ACC112 (cell line): Measurements from ENCODE around the gene DNAH8.
"Not testable (repeated sequence)": the region's sequence is repeated elsewhere in the genome, so short reads cannot be mapped to it uniquely, and the experiment has no call there.

Source experiments
- H2AFZ ChIP-seq: fragments of 200-600 bp; sonication (generic); one replicate; pipeline ENCODE4 v1.6.0; 2017; ENCODE audit warnings: antibody characterized with exemption, low read length; ENCODE audit not compliant: unreplicated experiment
- H3K27ac ChIP-seq: fragments of 200-600 bp; sonication (generic); 2 replicates; pipeline ENCODE4 v1.5.1; 2014; ENCODE audit warnings: low read depth, mild to moderate bottlenecking, antibody characterized with exemption, low read length, moderate library complexity
- H3K27me3 ChIP-seq: fragments of 200-600 bp; sonication (generic); 2 replicates; pipeline ENCODE4 v1.6.1; 2014; ENCODE audit warnings: mild to moderate bottlenecking, antibody characterized with exemption, low read length, moderate library complexity, mixed read lengths; ENCODE audit not compliant: insufficient read depth
- H3K36me3 ChIP-seq: fragments of 200-600 bp; sonication (generic); 2 replicates; pipeline ENCODE4 v1.6.1; 2016; ENCODE audit warnings: mild to moderate bottlenecking, antibody characterized with exemption, low read length, moderate library complexity, mixed read lengths; ENCODE audit not compliant: insufficient read depth
- H3K4me1 ChIP-seq: fragments of 200-600 bp; sonication (generic); one replicate; pipeline ENCODE4 v1.6.1; 2016; ENCODE audit warnings: low read length, mixed read lengths; ENCODE audit not compliant: insufficient read depth, unreplicated experiment, control insufficient read depth
- H3K4me3 ChIP-seq: fragments of 200-600 bp; sonication (generic); 2 replicates; pipeline ENCODE4 v1.5.1; 2014; ENCODE audit warnings: mild to moderate bottlenecking, low read depth, low read length
- H3K79me2 ChIP-seq: fragments of 200-600 bp; sonication (generic); one replicate; pipeline ENCODE4 v1.6.0; 2016; ENCODE audit warnings: low read length; ENCODE audit not compliant: control insufficient read depth, unreplicated experiment, insufficient read depth

DNAH8 gene

GRCh38 chr6:38684237-38684636 lies 30.9 kb upstream of the DNAH8 start:
- Histone ChIP-seq H3K27me3 (no peaks in the 10 kb centered on the region), H3K27ac (no peak overlapping the region), H2AFZ (no peak overlapping the region), H3K79me2 (peaks cover 34% of the 10 kb centered on the region), H3K4me1 (peaks cover 5% of the 10 kb centered on the region), H3K36me3 (peaks cover 25% of the 10 kb centered on the region), H3K4me3 (no peak overlapping the region)

GRCh38 chr6:38684904-38685303 lies 30.2 kb upstream of the DNAH8 start:
- H3K36me3 ChIP-seq = peaks cover 25% of the 10 kb centered on the region

GRCh38 chr6:38686270-38687042 lies 28.7 kb upstream of the DNAH8 start:
- Histone ChIP-seq H3K36me3 (peaks cover 23% of the 10 kb centered on the region), H3K4me3 (no peak overlapping the region), H3K79me2 (peaks cover 50% of the 10 kb centered on the region), H2AFZ (no peak overlapping the region), H3K4me1 (peaks cover 5% of the 10 kb centered on the region), H3K27ac (no peak overlapping the region), H3K27me3 (no peaks in the 10 kb centered on the region)

More at GRCh38 chr6:38684904-38685303, 30.2 kb upstream of the DNAH8 start:
- Histone ChIP-seq H3K4me3 (no peak overlapping the region), H3K27ac (no peak overlapping the region), H3K27me3 (no peaks in the 10 kb centered on the region), H2AFZ (no peak overlapping the region), H3K4me1 (peaks cover 5% of the 10 kb centered on the region), H3K79me2 (peaks cover 39% of the 10 kb centered on the region)

GRCh38 chr6:38687043-38687353 lies 28.1 kb upstream of the DNAH8 start:
- H3K27me3 ChIP-seq = no peaks in the 10 kb centered on the region
- H3K27ac ChIP-seq = no peak overlapping the region
- no peak overlapping the region for H3K4me3 ChIP-seq
- peaks cover 5% of the 10 kb centered on the region for H3K4me1 ChIP-seq
- no peak overlapping the region for H2AFZ ChIP-seq
- H3K79me2 ChIP-seq = peaks cover 56% of the 10 kb centered on the region
- peaks cover 18% of the 10 kb centered on the region for H3K36me3 ChIP-seq

- Histone ChIP-seq H3K27ac (no peak overlapping the region), H3K79me2 (peaks cover 61% of the 10 kb centered on the region), H3K4me3 (no peak overlapping the region), H3K36me3 (peaks cover 17% of the 10 kb centered on the region), H3K27me3 (no peaks in the 10 kb centered on the region), H3K4me1 (peaks cover 5% of the 10 kb centered on the region), H2AFZ (no peak overlapping the region)
Measured at GRCh38 chr6:38687549-38687948, 27.6 kb upstream of the DNAH8 start.

GRCh38 chr6:38688579-38689087 lies 26.5 kb upstream of the DNAH8 start:
- H3K36me3 ChIP-seq = peaks cover 10% of the 10 kb centered on the region
- peaks cover 70% of the 10 kb centered on the region for H3K79me2 ChIP-seq

GRCh38 chr6:38695227-38695900 lies 19.7 kb upstream of the DNAH8 start:
- H3K27me3 ChIP-seq = no peaks in the 10 kb centered on the region
- H2AFZ ChIP-seq = no peak overlapping the region
- no peak overlapping the region for H3K4me3 ChIP-seq
- H3K4me1 ChIP-seq = no peaks in the 10 kb centered on the region
- H3K36me3 ChIP-seq = peaks cover 7% of the 10 kb centered on the region
- no peak overlapping the region for H3K27ac ChIP-seq
- peaks cover 88% of the 10 kb centered on the region for H3K79me2 ChIP-seq

More at GRCh38 chr6:38688579-38689087, 26.5 kb upstream of the DNAH8 start:
- H2AFZ ChIP-seq = no peak overlapping the region
- H3K4me3 ChIP-seq = no peak overlapping the region
- no peak overlapping the region for H3K27ac ChIP-seq
- H3K4me1 ChIP-seq = peaks cover 5% of the 10 kb centered on the region
- H3K27me3 ChIP-seq = no peaks in the 10 kb centered on the region

- no peak overlapping the region for H3K27ac ChIP-seq
- H3K4me1 ChIP-seq = no peaks in the 10 kb centered on the region
- H3K4me3 ChIP-seq = no peak overlapping the region
- no peak overlapping the region for H2AFZ ChIP-seq
- H3K27me3 ChIP-seq = no peaks in the 10 kb centered on the region
- H3K36me3 ChIP-seq = peaks cover 13% of the 10 kb centered on the region
- peaks cover 89% of the 10 kb centered on the region for H3K79me2 ChIP-seq
Measured at GRCh38 chr6:38695933-38696332, 19.2 kb upstream of the DNAH8 start.

GRCh38 chr6:38696345-38696744 lies 18.8 kb upstream of the DNAH8 start:
- H3K27me3 ChIP-seq = no peaks in the 10 kb centered on the region
- no peaks in the 10 kb centered on the region for H3K4me1 ChIP-seq
- H3K36me3 ChIP-seq = peaks cover 17% of the 10 kb centered on the region
- no peak overlapping the region for H3K4me3 ChIP-seq
- peaks cover 91% of the 10 kb centered on the region for H3K79me2 ChIP-seq
- no peak overlapping the region for H3K27ac ChIP-seq
- H2AFZ ChIP-seq = no peak overlapping the region

- H2AFZ ChIP-seq = no peak overlapping the region
- no peak overlapping the region for H3K27ac ChIP-seq
- H3K27me3 ChIP-seq = no peaks in the 10 kb centered on the region
- H3K4me3 ChIP-seq = no peak overlapping the region
- peaks cover 20% of the 10 kb centered on the region for H3K36me3 ChIP-seq
- H3K4me1 ChIP-seq = no peaks in the 10 kb centered on the region
- H3K79me2 ChIP-seq = peaks cover 89% of the 10 kb centered on the region
Measured at GRCh38 chr6:38697846-38698245, 17.3 kb upstream of the DNAH8 start.

- peaks cover 20% of the 10 kb centered on the region for H3K36me3 ChIP-seq
- H3K27me3 ChIP-seq = not testable (repeated sequence)
Measured at GRCh38 chr6:38699702-38700101, 15.4 kb upstream of the DNAH8 start.

More at GRCh38 chr6:38699702-38700101, 15.4 kb upstream of the DNAH8 start:
- not testable (repeated sequence) for H2AFZ ChIP-seq, H3K4me1 ChIP-seq, H3K27ac ChIP-seq, H3K4me3 ChIP-seq
- H3K79me2 ChIP-seq = peaks cover 75% of the 10 kb centered on the region
